ENCODE data around the gene MINDY1. TPM values are rescaled to one million over a fixed set of nuclear protein-coding genes. Genes with fewer than 3 reads are reported as not detected.

MINDY1 gene
- total RNA-seq, 1 experiment from 2014 or later = 6.8 TPM

DNA sequence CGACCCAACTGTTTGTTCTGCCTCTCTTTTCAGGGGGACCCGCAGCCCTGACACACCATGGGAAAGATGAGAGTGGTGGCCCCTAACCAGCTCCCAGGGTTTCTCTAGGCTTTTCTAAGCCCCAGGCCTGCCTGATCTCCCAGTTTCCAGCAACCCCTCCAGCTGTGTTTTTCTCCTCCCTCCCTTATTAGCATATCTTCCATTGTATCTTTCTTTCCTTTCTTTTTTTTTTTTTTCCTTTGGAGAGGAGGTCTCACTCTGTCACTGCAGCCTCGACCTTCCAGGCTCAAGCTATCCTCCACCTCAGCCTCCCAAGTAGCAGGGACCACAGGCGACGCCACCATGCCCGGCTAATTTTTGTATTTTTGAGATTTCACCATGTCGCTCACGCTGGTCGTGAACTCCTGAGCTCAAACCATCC, 30.3 kb downstream of the MINDY1 start:
- Histone ChIP-seq H4K91ac (ENCODE audit: insufficient read length, low read depth, low read length) (no peak overlapping the region), H2BK120ac (ENCODE audit: low read depth, low read length, poor library complexity, severe bottlenecking) (no peak overlapping the region), H3K9ac (ENCODE audit: extremely low read depth, insufficient read length, low read length) (no peak overlapping the region), H3K79me1 (ENCODE audit: insufficient read depth, low read depth, low read length, poor library complexity, severe bottlenecking) (no peaks in the 10 kb centered on the region), H4K8ac (replicated peaks; ENCODE audit: insufficient read length, low read depth, low read length) (no peak overlapping the region), H3K56ac (ENCODE audit: insufficient read length, low read depth, low read length) (no peak overlapping the region), H2AFZ (ENCODE audit: low read length) (no peak overlapping the region), H3K27ac (ENCODE audit: insufficient read length, low read depth, low read length) (no peak overlapping the region), H2BK15ac (ENCODE audit: low read depth, low read length) (no peak overlapping the region), H3K14ac (ENCODE audit: insufficient read depth, low read length) (0 out of 2 replicates have a peak overlapping the region, but pooled peaks have one; percentile 52), H3K4me1 (ENCODE audit: insufficient read depth, low read length) (peaks cover 20% of the 10 kb centered on the region), H2BK5ac (ENCODE audit: insufficient read length, low read length) (no peak overlapping the region), H4K5ac (ENCODE audit: insufficient read length, low read depth, low read length) (no peak overlapping the region), H2BK20ac (ENCODE audit: low read depth, low read length, poor library complexity, severe bottlenecking) (no peak overlapping the region), H3K18ac (ENCODE audit: insufficient read length, low read depth, low read length) (no peak overlapping the region), H2AK5ac (ENCODE audit: insufficient read length, low read length) (no peak overlapping the region), H3K4me2 (ENCODE audit: insufficient read depth, insufficient read length, low read length) (no peak overlapping the region), H3T11ph (ENCODE audit: low read length) (no peak overlapping the region), H3K23me2 (ENCODE audit: insufficient read length, low read depth, low read length, poor library complexity, severe bottlenecking) (peaks cover 12% of the 10 kb centered on the region), H3K9me3 (ENCODE audit: control insufficient read depth, low read depth, low read length) (no peaks in the 10 kb centered on the region), H3K23ac (ENCODE audit: insufficient read length, low read depth, low read length) (no peak overlapping the region), H4K20me1 (ENCODE audit: control insufficient read depth, insufficient read depth, insufficient read length) (no peaks in the 10 kb centered on the region), H3K27me3 (ENCODE audit: insufficient read depth, low read length) (no peaks in the 10 kb centered on the region), H3K4ac (ENCODE audit: low read depth, low read length) (no peak overlapping the region), H3K79me2 (ENCODE audit: insufficient read depth, low read length) (peaks cover 20% of the 10 kb centered on the region; the same call in 1 of the 2 replicates), H2BK12ac (ENCODE audit: insufficient read length, low read depth, low read length) (no peak overlapping the region)
- Mint-ChIP-seq H3K27ac (peak overlapping the region in 2 of 3 experiments; percentile 13 to 59; a peak in 4 of 7 replicates), H3K4me3 (peak overlapping the region; percentile 78 to 84), H3K9me3 (no peaks in the 10 kb centered on the region), H3K4me1 (peaks cover 57 to 58% of the 10 kb centered on the region in 2 experiments), H3K27me3 (ENCODE audit: low read depth) (no peaks in the 10 kb centered on the region), H3K36me3 (ENCODE audit: insufficient read depth in 1 of 3, low read depth in 3 of 3) (peaks cover 2 to 4% (median 2%) of the 10 kb centered on the region in 3 experiments; a peak in 2 of 7 replicates)
- no peak for DNase-seq
- no CpG with 5 or more reads among the region's 9 CpGs for WGBS (ENCODE audit: extremely low coverage, insufficient read length, low lambda C conversion rate)
- TF ChIP-seq, protein P1, sequence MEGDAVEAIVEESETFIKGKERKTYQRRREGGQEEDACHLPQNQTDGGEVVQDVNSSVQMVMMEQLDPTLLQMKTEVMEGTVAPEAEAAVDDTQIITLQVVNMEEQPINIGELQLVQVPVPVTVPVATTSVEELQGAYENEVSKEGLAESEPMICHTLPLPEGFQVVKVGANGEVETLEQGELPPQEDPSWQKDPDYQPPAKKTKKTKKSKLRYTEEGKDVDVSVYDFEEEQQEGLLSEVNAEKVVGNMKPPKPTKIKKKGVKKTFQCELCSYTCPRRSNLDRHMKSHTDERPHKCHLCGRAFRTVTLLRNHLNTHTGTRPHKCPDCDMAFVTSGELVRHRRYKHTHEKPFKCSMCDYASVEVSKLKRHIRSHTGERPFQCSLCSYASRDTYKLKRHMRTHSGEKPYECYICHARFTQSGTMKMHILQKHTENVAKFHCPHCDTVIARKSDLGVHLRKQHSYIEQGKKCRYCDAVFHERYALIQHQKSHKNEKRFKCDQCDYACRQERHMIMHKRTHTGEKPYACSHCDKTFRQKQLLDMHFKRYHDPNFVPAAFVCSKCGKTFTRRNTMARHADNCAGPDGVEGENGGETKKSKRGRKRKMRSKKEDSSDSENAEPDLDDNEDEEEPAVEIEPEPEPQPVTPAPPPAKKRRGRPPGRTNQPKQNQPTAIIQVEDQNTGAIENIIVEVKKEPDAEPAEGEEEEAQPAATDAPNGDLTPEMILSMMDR (conservative IDR thresholded peaks at IDR 0.05) = no peak
